Activated CD8-positive, alpha-beta T cell treated with anti-CD3 and anti-CD28 coated beads for 36 hours (primary cell): Measurements from ENCODE around the gene RAPGEF3. TPM values are rescaled to one million over a fixed set of nuclear protein-coding genes. Genes with fewer than 3 reads are reported as not detected.

Source experiments
- ATAC-seq: fragments of 200-7000 bp; cut with Tn5 transposase; one replicate; pipeline ENCODE4 v1.10.0; 2021; ENCODE audit warnings: mild to moderate bottlenecking, moderate library complexity
- CTCF ChIA-PET: fragments of 350-600 bp; sonication (Branson Sonifier 250); formaldehyde crosslinking; loops from one replicate; lab custom pipeline; 2021; ENCODE audit warnings: antibody characterized with exemption; lab: Charles Lee
- POLR2A ChIA-PET: fragments of 350-600 bp; sonication (Branson Sonifier 250); formaldehyde crosslinking; loops from one replicate; lab custom pipeline; 2021; ENCODE audit warnings: antibody characterized with exemption; lab: Charles Lee
- DNase-seq: peaks from one replicate; pipeline ENCODE4 v3.0.0-alpha.2; 2020
- H3K27ac Mint-ChIP-seq: one replicate; pipeline ENCODE4 v1.8.0; 2021; ENCODE audit warnings: mild to moderate bottlenecking, mixed read lengths
- H3K27me3 Mint-ChIP-seq: one replicate; pipeline ENCODE4 v1.8.0; 2021; ENCODE audit warnings: mixed read lengths
- H3K36me3 Mint-ChIP-seq: one replicate; pipeline ENCODE4 v1.8.0; 2021; ENCODE audit warnings: low read depth, mixed read lengths
- H3K4me1 Mint-ChIP-seq: one replicate; pipeline ENCODE4 v1.8.0; 2021; ENCODE audit warnings: low read depth, mixed read lengths
- H3K4me3 Mint-ChIP-seq: one replicate; pipeline ENCODE4 v1.8.0; 2021; ENCODE audit warnings: mild to moderate bottlenecking, moderate library complexity, mixed read lengths
- H3K9me3 Mint-ChIP-seq: one replicate; pipeline ENCODE4 v1.8.0; 2021; ENCODE audit warnings: mixed read lengths
- intact Hi-C: fragments of 100-400 bp; cut with micrococcal nuclease; formaldehyde crosslinking; loops from one replicate; pipeline ENCODE4 v1.10.0; 2022
- total RNA-seq, 2 experiments: library from RNA; stranded (reverse); gene quantifications; one replicate each; pipeline ENCODE4 v1.2.3, GENCODE V29; 2021
- TF ChIP-seq, protein P1 (sequence below): fragments of 200-600 bp; IDR thresholded peaks from one replicate; pipeline ENCODE4 v1.8.0; 2022; ENCODE audit warnings: antibody characterized with exemption, mild to moderate bottlenecking

The RAPGEF3 gene
- total RNA-seq, 2 experiments from 2014 or later: 0.56 to 0.58 TPM

GRCh38 chr12:47731723-47732122, 27.0 kb downstream of the RAPGEF3 start:
- Mint-ChIP-seq H3K36me3 (no peaks in the 10 kb centered on the region), H3K27ac (no peak overlapping the region), H3K4me1 (no peaks in the 10 kb centered on the region), H3K27me3 (no peaks in the 10 kb centered on the region), H3K4me3 (no peak overlapping the region), H3K9me3 (no peaks in the 10 kb centered on the region)
- intact Hi-C loops: no loop called here
- ATAC-seq: no peak
- ChIA-PET CTCF (interaction anchor here (0.8 to 5.3 kb wide), 3 partner anchors 10 to 35 kb away, joined by 3 to 54 read pairs (median 49); no protein-coding TSS in a partner anchor), POLR2A (interaction anchor here (0.8 to 2.0 kb wide), 2 partner anchors 11 to 30 kb away, joined by 3 to 6 read pairs; no protein-coding TSS in a partner anchor)
- TF ChIP-seq, protein P1, sequence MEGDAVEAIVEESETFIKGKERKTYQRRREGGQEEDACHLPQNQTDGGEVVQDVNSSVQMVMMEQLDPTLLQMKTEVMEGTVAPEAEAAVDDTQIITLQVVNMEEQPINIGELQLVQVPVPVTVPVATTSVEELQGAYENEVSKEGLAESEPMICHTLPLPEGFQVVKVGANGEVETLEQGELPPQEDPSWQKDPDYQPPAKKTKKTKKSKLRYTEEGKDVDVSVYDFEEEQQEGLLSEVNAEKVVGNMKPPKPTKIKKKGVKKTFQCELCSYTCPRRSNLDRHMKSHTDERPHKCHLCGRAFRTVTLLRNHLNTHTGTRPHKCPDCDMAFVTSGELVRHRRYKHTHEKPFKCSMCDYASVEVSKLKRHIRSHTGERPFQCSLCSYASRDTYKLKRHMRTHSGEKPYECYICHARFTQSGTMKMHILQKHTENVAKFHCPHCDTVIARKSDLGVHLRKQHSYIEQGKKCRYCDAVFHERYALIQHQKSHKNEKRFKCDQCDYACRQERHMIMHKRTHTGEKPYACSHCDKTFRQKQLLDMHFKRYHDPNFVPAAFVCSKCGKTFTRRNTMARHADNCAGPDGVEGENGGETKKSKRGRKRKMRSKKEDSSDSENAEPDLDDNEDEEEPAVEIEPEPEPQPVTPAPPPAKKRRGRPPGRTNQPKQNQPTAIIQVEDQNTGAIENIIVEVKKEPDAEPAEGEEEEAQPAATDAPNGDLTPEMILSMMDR: no peak
- DNase-seq: no peak

DNA sequence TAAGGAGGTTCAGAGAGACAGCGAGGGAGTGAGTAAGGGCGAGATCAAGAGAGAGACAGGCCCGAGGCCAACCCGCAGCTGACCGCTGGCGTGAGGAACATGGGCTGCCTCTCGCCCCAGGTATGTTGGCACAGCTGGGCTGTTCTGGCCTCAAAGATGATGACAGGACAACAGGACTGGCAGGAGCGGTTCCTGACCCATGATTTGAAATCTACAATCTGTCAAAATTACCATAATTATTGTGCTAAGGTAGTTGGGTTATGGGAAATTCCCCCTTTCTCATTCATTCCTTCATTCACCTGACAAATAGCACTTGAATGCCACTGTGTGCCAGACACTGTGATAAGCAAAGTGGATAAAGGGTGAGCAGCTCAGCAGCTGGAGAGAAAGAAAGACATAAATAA, 28.3 kb downstream of the RAPGEF3 start:
- no peaks in the 10 kb centered on the region for H3K27me3 Mint-ChIP-seq
- intact Hi-C loops: no loop called here
- H3K4me3 Mint-ChIP-seq: no peak overlapping the region
- ChIA-PET POLR2A (interaction anchor here (2.0 kb wide), 1 partner anchor 12 kb away, joined by 6 read pairs; no protein-coding TSS in a partner anchor), CTCF (interaction anchor here (1.1 to 5.3 kb wide), 4 partner anchors 12 to 48 kb away, joined by 4 to 49 read pairs (median 6); no protein-coding TSS in a partner anchor)
- ATAC-seq: no peak
- H3K36me3 Mint-ChIP-seq: no peaks in the 10 kb centered on the region
- TF ChIP-seq, protein P1: no peak
- H3K4me1 Mint-ChIP-seq: peaks cover 3% of the 10 kb centered on the region
- DNase-seq: no peak
- H3K9me3 Mint-ChIP-seq: no peaks in the 10 kb centered on the region
- H3K27ac Mint-ChIP-seq: no peak overlapping the region

DNA sequence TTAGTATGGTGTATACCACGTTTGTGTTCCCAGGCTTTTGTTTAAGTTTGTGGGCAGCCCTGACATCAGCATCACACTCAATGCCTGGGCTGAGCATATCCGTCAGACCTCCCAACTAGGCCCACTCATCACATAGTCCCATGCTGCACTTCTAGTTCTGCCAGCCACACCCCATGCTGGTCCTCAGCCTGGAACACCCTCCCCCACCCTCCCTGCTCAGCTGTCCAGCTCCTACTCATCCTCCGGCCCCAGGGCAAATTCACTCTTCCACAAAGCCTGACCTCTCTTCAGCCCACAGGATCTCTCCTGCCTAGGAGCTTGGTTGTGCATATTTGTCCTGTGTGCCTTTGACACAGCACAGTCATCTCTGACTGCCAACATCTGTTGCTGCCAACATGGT, 29.4 kb downstream of the RAPGEF3 start:
- no peaks in the 10 kb centered on the region for H3K27me3 Mint-ChIP-seq
- intact Hi-C loops: no loop called here
- peaks cover 3% of the 10 kb centered on the region for H3K4me1 Mint-ChIP-seq
- ChIA-PET POLR2A (no interaction called here), CTCF (interaction anchor here (1.9 kb wide), 1 partner anchor 49 kb away, joined by 4 read pairs; no protein-coding TSS in a partner anchor)
- no peaks in the 10 kb centered on the region for H3K9me3 Mint-ChIP-seq
- H3K4me3 Mint-ChIP-seq: no peak overlapping the region
- no peaks in the 10 kb centered on the region for H3K36me3 Mint-ChIP-seq
- no peak overlapping the region for H3K27ac Mint-ChIP-seq
- TF ChIP-seq, protein P1: no peak
- DNase-seq (no peak), ATAC-seq (no peak)

- no peak overlapping the region for H3K4me3 Mint-ChIP-seq
Observed at GRCh38 chr12:47725893-47726292, 32.8 kb downstream of the RAPGEF3 start.

More at GRCh38 chr12:47725893-47726292, 32.8 kb downstream of the RAPGEF3 start:
- H3K36me3 Mint-ChIP-seq: peaks cover 3% of the 10 kb centered on the region
- ChIA-PET CTCF (interaction anchor here (0.8 to 7.9 kb wide), 9 partner anchors 10 to 112 kb away, joined by 3 to 92 read pairs (median 3); partner anchors contain the start of gene RPAP3), POLR2A (interaction anchor here (1.0 to 1.3 kb wide), 4 partner anchors 12 to 108 kb away, joined by 3 to 4 read pairs (median 3); no protein-coding TSS in a partner anchor)
- peaks cover 19% of the 10 kb centered on the region for H3K4me1 Mint-ChIP-seq
- no peak for ATAC-seq
- no peaks in the 10 kb centered on the region for H3K27me3 Mint-ChIP-seq
- no peak for DNase-seq
- H3K9me3 Mint-ChIP-seq: no peaks in the 10 kb centered on the region
- TF ChIP-seq, protein P1: no peak
- no peak overlapping the region for H3K27ac Mint-ChIP-seq
- intact Hi-C loops: no loop called here
